Measurements from ENCODE around the gene KRTAP7-1.

The KRTAP7-1 gene

GRCh38 chr21:30829659-30830058 lies at the start of gene KRTAP7-1:
KRTAP7-1 (minus strand) TSS chr21:30829759; CDS start chr21:30829698, 61 bp downstream.
- no peak for DNase-seq

- DNase-seq = no peak
Measured at GRCh38 chr21:30874526-30874925, 45.0 kb upstream of the KRTAP7-1 start.

GRCh38 chr21:30847627-30848500 lies 18.3 kb upstream of the KRTAP7-1 start:
- no peak for DNase-seq

GRCh38 chr21:30842990-30843389 lies 13.4 kb upstream of the KRTAP7-1 start:
- DNase-seq = no peak

- no peak for DNase-seq
Measured at GRCh38 chr21:30839304-30839703, 9.7 kb upstream of the KRTAP7-1 start.

GRCh38 chr21:30838536-30838935 lies 9.0 kb upstream of the KRTAP7-1 start:
- no peak for DNase-seq

GRCh38 chr21:30831194-30831765 lies 1.7 kb upstream of the KRTAP7-1 start:
- no peak for DNase-seq

- no peak for DNase-seq
Measured at GRCh38 chr21:30818837-30819610, 10.5 kb downstream of the KRTAP7-1 start.

- no peak for DNase-seq
Measured at GRCh38 chr21:30813174-30813573, 16.4 kb downstream of the KRTAP7-1 start, which contains the start of gene KRTAP8-1. KRTAP8-1 (minus strand) TSS chr21:30813274; CDS start chr21:30813220, 54 bp downstream.

GRCh38 chr21:30800605-30801004 lies 29.0 kb downstream of the KRTAP7-1 start:
- DNase-seq = no peak

- no peak for DNase-seq
Measured at GRCh38 chr21:30793581-30794314, 35.8 kb downstream of the KRTAP7-1 start.

GRCh38 chr21:30779249-30779648 lies 50.3 kb downstream of the KRTAP7-1 start:
- no peak for DNase-seq

Data from midbrain (tissue), 1 donor.